Common myeloid progenitor, CD34-positive (primary cell): ENCODE results near the gene NUP107.

ENCODE experiments used
- CTCF ChIA-PET: fragments of 350-600 bp; sonication (Branson Sonifier 250); formaldehyde crosslinking; loops from one replicate; lab custom pipeline; 2021; ENCODE audit warnings: antibody characterized with exemption; lab: Charles Lee
- POLR2A ChIA-PET: fragments of 350-600 bp; sonication (Branson Sonifier 250); formaldehyde crosslinking; loops from one replicate; lab custom pipeline; 2021; ENCODE audit warnings: antibody characterized with exemption; lab: Charles Lee
- DNase-seq, 3 donors: peaks; one replicate each; pipeline versions ENCODE4 v3.0.0 to v3.0.0-alpha.2; 2013
- H3K27ac ChIP-seq, 2 experiments: 1 replicate in 1 of 2; 2 replicates in 1 of 2; pipeline ENCODE4 v1.7.0; 2013; ENCODE audit warnings: inconsistent platforms in 2 of 2, low read length in 2 of 2, mild to moderate bottlenecking in 2 of 2, low read depth in 1 of 2, moderate library complexity in 1 of 2; ENCODE audit not compliant: severe bottlenecking in 2 of 2, insufficient read depth in 1 of 2, poor library complexity in 1 of 2
- H3K27me3 ChIP-seq, 5 experiments: replicated peaks in 2 of 5; 1 replicate in 3 of 5; 2 replicates in 2 of 5; pipeline versions ENCODE4 v1.6.1 to v1.7.0; 2013; ENCODE audit warnings: low read length in 4 of 5, mild to moderate bottlenecking in 2 of 5, moderate library complexity in 2 of 5, inconsistent platforms in 1 of 5; ENCODE audit not compliant: insufficient read depth in 5 of 5, control insufficient read depth in 4 of 5
- H3K36me3 ChIP-seq, 4 experiments: 1 replicate in 2 of 4; 2 replicates in 2 of 4; pipeline versions ENCODE4 v1.6.1 to v1.7.0; 2013; ENCODE audit warnings: low read length in 3 of 4, control low read depth in 1 of 4, mild to moderate bottlenecking in 1 of 4; ENCODE audit not compliant: control insufficient read depth in 4 of 4, insufficient read depth in 4 of 4
- H3K4me1 ChIP-seq, 4 experiments: 1 replicate in 3 of 4; 2 replicates in 1 of 4; pipeline versions ENCODE4 v1.6.1 to v1.7.1; 2013; ENCODE audit warnings: low read length in 3 of 4, mild to moderate bottlenecking in 3 of 4, control low read depth in 1 of 4, inconsistent platforms in 1 of 4, moderate library complexity in 1 of 4; ENCODE audit not compliant: control insufficient read depth in 4 of 4, insufficient read depth in 4 of 4; ENCODE audit errors: control extremely low read depth in 1 of 4
- H3K4me3 ChIP-seq, 7 experiments: 1 replicate in 4 of 7; 2 replicates in 3 of 7; pipeline versions ENCODE4 v1.5.1 to v1.7.0; 2013; ENCODE audit warnings: mild to moderate bottlenecking in 7 of 7, low read length in 6 of 7, moderate library complexity in 6 of 7, inconsistent platforms in 2 of 7, low read depth in 2 of 7, control low read depth in 1 of 7; ENCODE audit not compliant: insufficient read depth in 4 of 7, control insufficient read depth in 1 of 7; ENCODE audit errors: extremely low read depth in 1 of 7
- H3K9me3 ChIP-seq, 5 experiments: 1 replicate in 4 of 5; 2 replicates in 1 of 5; pipeline versions ENCODE4 v1.6.1 to v1.7.1; 2013; ENCODE audit warnings: low read length in 4 of 5, mild to moderate bottlenecking in 2 of 5, inconsistent platforms in 1 of 5, low read depth in 1 of 5, moderate library complexity in 1 of 5; ENCODE audit not compliant: control insufficient read depth in 4 of 5, insufficient read depth in 2 of 5; ENCODE audit errors: control extremely low read depth in 1 of 5
- WGBS: methylation state at CpG from one replicate; pipeline ENCODE4 v1.1.5; 2013; ENCODE audit not compliant: insufficient coverage; 5-methylcytosine and 5-hydroxymethylcytosine counted together

The NUP107 gene

GRCh38 chr12:68727776-68728175 lies 41.0 kb downstream of the NUP107 start:
- Histone ChIP-seq H3K36me3 (peaks cover 10 to 64% (median 29%) of the 10 kb centered on the region in 4 experiments), H3K9me3 (no peaks in the 10 kb centered on the region), H3K4me1 (no peaks in the 10 kb centered on the region), H3K27me3 (no peaks in the 10 kb centered on the region), H3K4me3 (no peak overlapping the region), H3K27ac (no peak overlapping the region)
- CTCF ChIA-PET, result no interaction called here
- POLR2A ChIA-PET, result no interaction called here
- WGBS, result 98% methylated on average over 6 of the region's 7 CpGs
- no peak for DNase-seq

GRCh38 chr12:68733661-68734071 lies 46.9 kb downstream of the NUP107 start:
- ChIA-PET POLR2A (no interaction called here), CTCF (no interaction called here)
- H3K36me3 ChIP-seq, result peaks cover 9 to 66% (median 45%) of the 10 kb centered on the region in 4 experiments
- no peak overlapping the region for H3K4me3 ChIP-seq
- 96% methylated on average over 3 of the region's 4 CpGs for WGBS
- DNase-seq, result no peak
- H3K27ac ChIP-seq, result no peak overlapping the region
- no peaks in the 10 kb centered on the region for H3K27me3 ChIP-seq
- H3K4me1 ChIP-seq, result no peaks in the 10 kb centered on the region
- no peaks in the 10 kb centered on the region for H3K9me3 ChIP-seq

GRCh38 chr12:68739891-68740290 lies 53.1 kb downstream of the NUP107 start:
- 77% methylated on average over 6 of the region's 6 CpGs for WGBS

GRCh38 chr12:68743356-68743755 lies 56.6 kb downstream of the NUP107 start:
- 53% methylated on average over 2 of the region's 2 CpGs for WGBS
- no peak overlapping the region for H3K27ac ChIP-seq
- H3K4me1 ChIP-seq, result peaks cover 14 to 31% (median 22%) of the 10 kb centered on the region in 4 experiments
- POLR2A ChIA-PET, result no interaction called here
- CTCF ChIA-PET, result no interaction called here
- H3K9me3 ChIP-seq, result no peaks in the 10 kb centered on the region
- DNase-seq, result no peak
- H3K27me3 ChIP-seq, result no peaks in the 10 kb centered on the region
- H3K4me3 ChIP-seq, result no peak overlapping the region
- peaks cover 2 to 29% (median 17%) of the 10 kb centered on the region in 4 experiments for H3K36me3 ChIP-seq

More at GRCh38 chr12:68739891-68740290, 53.1 kb downstream of the NUP107 start:
- no peak overlapping the region for H3K4me3 ChIP-seq
- no peaks in the 10 kb centered on the region for H3K9me3 ChIP-seq
- H3K36me3 ChIP-seq, result peaks cover 5 to 50% (median 37%) of the 10 kb centered on the region in 4 experiments
- no peak for DNase-seq
- no peaks in the 10 kb centered on the region for H3K27me3 ChIP-seq
- H3K27ac ChIP-seq, result no peak overlapping the region
- ChIA-PET CTCF (no interaction called here), POLR2A (no interaction called here)
- H3K4me1 ChIP-seq, result peaks cover 0 to 8% (median 4%) of the 10 kb centered on the region in 4 experiments

GRCh38 chr12:68745376-68745903 lies 58.7 kb downstream of the NUP107 start:
- no peaks in the 10 kb centered on the region for H3K27me3 ChIP-seq
- peak in 2 of 3 donors; percentile 34 to 42 for DNase-seq
- ChIA-PET CTCF (interaction anchor here (1.4 to 2.0 kb wide), 3 partner anchors 10 to 62 kb away, joined by 5 to 7 read pairs (median 6); partner anchors contain the start of gene MDM2), POLR2A (no interaction called here)
- peaks cover 2 to 14% (median 10%) of the 10 kb centered on the region in 4 experiments for H3K36me3 ChIP-seq
- H3K4me3 ChIP-seq, result peak overlapping the region in 6 of 7 experiments; percentile 85 to 98 (median 96)
- peak overlapping the region; percentile 85 to 92 for H3K27ac ChIP-seq
- WGBS, result 41% methylated on average over 5 of the region's 9 CpGs
- peaks cover 14 to 31% (median 23%) of the 10 kb centered on the region in 4 experiments for H3K4me1 ChIP-seq
- H3K9me3 ChIP-seq, result no peaks in the 10 kb centered on the region

- CTCF ChIA-PET, result interaction anchor here (1.1 to 2.0 kb wide), 4 partner anchors 9 to 95 kb away, joined by 4 to 7 read pairs (median 6); partner anchors contain the start of gene MDM2
- DNase-seq, result peak; percentile 88 to 94 (median 94)
- Histone ChIP-seq H3K27me3 (no peaks in the 10 kb centered on the region), H3K4me3 (peak within 1 kb of the TSS; percentile 58 to 98 (median 95)), H3K9me3 (no peaks in the 10 kb centered on the region), H3K4me1 (peaks cover 14 to 31% (median 23%) of the 10 kb centered on the region in 4 experiments), H3K27ac (peak within 1 kb of the TSS; percentile 85 to 92), H3K36me3 (peaks cover 2 to 20% (median 11%) of the 10 kb centered on the region in 4 experiments)
- POLR2A ChIA-PET, result interaction anchor here (0.7 kb wide), 1 partner anchor 61 kb away, joined by 6 read pairs; no protein-coding TSS in a partner anchor
- under 1% methylated on average over 52 of the region's 52 CpGs for WGBS
Measured at GRCh38 chr12:68745904-68746571, 59.3 kb downstream of the NUP107 start, which contains the start of gene SLC35E3. SLC35E3 (plus strand) TSS chr12:68746176; CDS start chr12:68746378, 202 bp downstream.
